Mesenchymal stem cell (in vitro differentiated cells and primary cell): ENCODE measurements around the gene PLAAT1.

Experiments
- DNase-seq: peaks from one replicate; pipeline ENCODE4 v3.0.0-alpha.2; 2013
- H2AFZ ChIP-seq: one replicate; pipeline ENCODE4 v1.6.1; 2013; ENCODE audit warnings: low read depth, mild to moderate bottlenecking, control low read depth, inconsistent platforms, low read length, moderate library complexity
- H2AK5ac ChIP-seq: 2 replicates; pipeline ENCODE4 v1.6.1; 2013; ENCODE audit warnings: low read length, moderate library complexity, mild to moderate bottlenecking, inconsistent platforms; ENCODE audit not compliant: severe bottlenecking
- H2BK120ac ChIP-seq: one replicate; pipeline ENCODE4 v1.6.1; 2013; ENCODE audit warnings: low read depth, mild to moderate bottlenecking, inconsistent platforms, low read length, moderate library complexity
- H2BK12ac ChIP-seq, 2 experiments: one replicate each; pipeline ENCODE4 v1.6.1; 2013; ENCODE audit warnings: inconsistent platforms in 2 of 2, low read length in 2 of 2, mild to moderate bottlenecking in 2 of 2, moderate library complexity in 2 of 2, control low read depth in 1 of 2
- H2BK15ac ChIP-seq: one replicate; pipeline ENCODE4 v1.6.1; 2013; ENCODE audit warnings: mild to moderate bottlenecking, low read depth, inconsistent platforms; ENCODE audit not compliant: poor library complexity, severe bottlenecking
- H2BK5ac ChIP-seq: 2 replicates; pipeline ENCODE4 v1.6.1; 2013; ENCODE audit warnings: low read depth, mild to moderate bottlenecking, low read length, control low read depth, inconsistent platforms; ENCODE audit not compliant: poor library complexity, severe bottlenecking
- H3K14ac ChIP-seq, 2 experiments: one replicate each; pipeline ENCODE4 v1.6.1; 2013; ENCODE audit warnings: inconsistent platforms in 2 of 2, low read length in 2 of 2, control low read depth in 1 of 2, mild to moderate bottlenecking in 1 of 2, moderate library complexity in 1 of 2
- H3K18ac ChIP-seq, 2 experiments: one replicate each; pipeline ENCODE4 v1.6.1; 2013; ENCODE audit warnings: inconsistent platforms in 2 of 2, low read length in 2 of 2, control low read depth in 1 of 2, low read depth in 1 of 2, mild to moderate bottlenecking in 1 of 2
- H3K23ac ChIP-seq, 2 experiments: one replicate each; pipeline ENCODE4 v1.6.1; 2013; ENCODE audit warnings: inconsistent platforms in 2 of 2, low read length in 2 of 2, mild to moderate bottlenecking in 2 of 2, moderate library complexity in 2 of 2, control low read depth in 1 of 2
- H3K27ac ChIP-seq: 2 replicates; pipeline ENCODE4 v1.5.1; 2013; ENCODE audit warnings: mild to moderate bottlenecking, moderate library complexity, low read length, control low read depth, inconsistent platforms; ENCODE audit not compliant: poor library complexity, severe bottlenecking
- H3K27me3 ChIP-seq, 2 experiments: 2 replicates each; pipeline versions ENCODE4 v1.6.1 to v1.7.0; 2013; ENCODE audit warnings: low read length in 2 of 2, mild to moderate bottlenecking in 2 of 2, moderate library complexity in 2 of 2, control low read depth in 1 of 2, inconsistent platforms in 1 of 2; ENCODE audit not compliant: control insufficient read depth in 1 of 2, insufficient read depth in 1 of 2
- H3K36me3 ChIP-seq, 2 experiments: 2 replicates each; pipeline versions ENCODE4 v1.6.1 to v1.7.0; 2013; ENCODE audit warnings: low read length in 2 of 2, control low read depth in 1 of 2, inconsistent platforms in 1 of 2, low read depth in 1 of 2, mild to moderate bottlenecking in 1 of 2; ENCODE audit not compliant: insufficient read depth in 2 of 2, control insufficient read depth in 1 of 2
- H3K4ac ChIP-seq, 2 experiments: one replicate each; pipeline ENCODE4 v1.6.1; 2013; ENCODE audit warnings: inconsistent platforms in 2 of 2, low read length in 2 of 2, mild to moderate bottlenecking in 2 of 2, moderate library complexity in 2 of 2, control low read depth in 1 of 2, low read depth in 1 of 2
- H3K4me1 ChIP-seq: 2 replicates; pipeline ENCODE4 v1.6.1; 2013; ENCODE audit warnings: low read depth, low read length, control low read depth; ENCODE audit not compliant: control insufficient read depth, insufficient read depth
- H3K4me2 ChIP-seq: 2 replicates; pipeline ENCODE4 v1.6.1; 2013; ENCODE audit warnings: low read length, mild to moderate bottlenecking, inconsistent platforms; ENCODE audit not compliant: poor library complexity, severe bottlenecking
- H3K4me3 ChIP-seq, 2 experiments: 2 replicates each; pipeline versions ENCODE4 v1.5.1 to v1.7.0; 2013; ENCODE audit warnings: low read length in 2 of 2, mild to moderate bottlenecking in 2 of 2, control low read depth in 1 of 2, low read depth in 1 of 2; ENCODE audit not compliant: insufficient read depth in 1 of 2
- H3K79me1 ChIP-seq: replicated peaks from 2 replicates; pipeline ENCODE4 v1.6.1; 2013; ENCODE audit warnings: mild to moderate bottlenecking, control low read depth, low read length, inconsistent platforms; ENCODE audit not compliant: poor library complexity, severe bottlenecking
- H3K9ac ChIP-seq: 2 replicates; pipeline ENCODE4 v1.7.0; 2013; ENCODE audit warnings: mild to moderate bottlenecking, low read length, moderate library complexity
- H3K9me3 ChIP-seq: 2 replicates; pipeline ENCODE4 v1.7.0; 2013; ENCODE audit warnings: mild to moderate bottlenecking, low read length; ENCODE audit not compliant: control insufficient read depth
- H4K8ac ChIP-seq: one replicate; pipeline ENCODE4 v1.6.1; 2013; ENCODE audit warnings: inconsistent platforms, mild to moderate bottlenecking, low read length, moderate library complexity
- H4K91ac ChIP-seq: one replicate; pipeline ENCODE4 v1.6.1; 2013; ENCODE audit warnings: mild to moderate bottlenecking, low read length, inconsistent platforms
- WGBS: methylation state at CpG from one replicate; pipeline ENCODE4 v1.1.7; 2013; ENCODE audit warnings: mixed read lengths; 5-methylcytosine and 5-hydroxymethylcytosine counted together

PLAAT1 gene

DNA sequence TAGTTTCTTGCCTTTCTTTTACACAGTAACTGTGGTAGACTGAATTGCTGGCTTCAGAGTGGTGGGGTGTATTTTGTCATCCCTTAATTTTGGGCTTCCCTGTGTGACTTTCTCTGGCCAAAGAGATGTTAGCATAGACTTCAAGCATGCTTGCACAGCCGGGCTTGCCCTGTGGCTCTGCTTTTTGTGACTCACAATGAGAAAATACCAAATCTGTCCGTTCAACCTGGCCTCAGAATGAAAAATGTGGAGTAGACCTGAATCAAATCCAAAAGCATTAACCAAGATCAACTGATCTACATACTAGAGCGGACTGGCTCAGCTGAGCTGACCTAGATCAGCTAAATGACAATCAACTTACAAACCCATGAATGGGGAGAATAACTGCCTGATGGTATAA is 51.4 kb downstream of the PLAAT1 start:
- DNase-seq: no peak
- 47% methylated on average over 2 of the region's 3 CpGs for WGBS
- Histone ChIP-seq H3K14ac (no peak overlapping the region), H2BK5ac (no peak overlapping the region), H3K79me1 (no peaks in the 10 kb centered on the region), H2BK15ac (no peak overlapping the region), H3K23ac (no peak overlapping the region), H3K27ac (no peak overlapping the region), H2AK5ac (no peak overlapping the region), H3K4me1 (no peaks in the 10 kb centered on the region), H3K4me3 (no peak overlapping the region), H3K4me2 (no peak overlapping the region), H2BK12ac (no peak overlapping the region), H3K36me3 (no peaks in the 10 kb centered on the region), H3K18ac (no peak overlapping the region), H4K91ac (no peak overlapping the region), H3K9me3 (peaks cover 28% of the 10 kb centered on the region), H2BK120ac (no peak overlapping the region), H4K8ac (no peak overlapping the region), H3K4ac (no peak overlapping the region), H3K9ac (no peak overlapping the region), H3K27me3 (no peaks in the 10 kb centered on the region), H2AFZ (no peak overlapping the region)

DNA sequence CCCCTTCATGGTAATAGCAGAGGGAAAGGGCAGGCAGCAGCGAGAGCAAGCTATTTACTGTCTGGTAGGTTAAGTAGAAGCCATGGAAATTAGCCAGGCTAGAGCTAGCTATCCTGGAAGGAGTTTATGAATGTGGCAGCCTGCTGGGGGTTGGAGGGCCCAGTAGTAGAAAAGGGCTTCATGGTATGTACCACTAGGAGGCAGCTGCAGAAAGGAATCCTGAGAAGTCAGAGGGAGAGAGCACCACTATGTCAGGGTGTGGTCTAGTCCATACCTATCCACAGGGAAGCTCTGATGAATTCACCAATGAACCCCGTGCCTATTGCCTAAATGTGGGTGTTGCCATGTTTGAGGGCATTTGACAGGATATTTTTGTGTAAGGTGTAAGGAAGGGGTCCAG is 55.0 kb downstream of the PLAAT1 start:
- no peak overlapping the region for H2BK12ac ChIP-seq
- no peak overlapping the region for H3K23ac ChIP-seq
- no peak overlapping the region for H2BK15ac ChIP-seq
- 61% methylated on average over 2 of the region's 2 CpGs for WGBS
- H3K4me1 ChIP-seq: no peaks in the 10 kb centered on the region
- H4K8ac ChIP-seq: no peak overlapping the region
- H2AK5ac ChIP-seq: no peak overlapping the region
- H3K4ac ChIP-seq: no peak overlapping the region
- H3K79me1 ChIP-seq: no peaks in the 10 kb centered on the region
- H3K9ac ChIP-seq: no peak overlapping the region
- H2BK5ac ChIP-seq: no peak overlapping the region
- no peaks in the 10 kb centered on the region for H3K27me3 ChIP-seq
- H3K27ac ChIP-seq: no peak overlapping the region
- H3K18ac ChIP-seq: no peak overlapping the region
- H2BK120ac ChIP-seq: no peak overlapping the region
- H2AFZ ChIP-seq: no peak overlapping the region
- peaks cover 23% of the 10 kb centered on the region for H3K9me3 ChIP-seq
- no peak overlapping the region for H3K14ac ChIP-seq
- DNase-seq: no peak
- no peak overlapping the region for H3K4me3 ChIP-seq
- no peak overlapping the region for H3K4me2 ChIP-seq
- no peaks in the 10 kb centered on the region for H3K36me3 ChIP-seq
- no peak overlapping the region for H4K91ac ChIP-seq

DNA sequence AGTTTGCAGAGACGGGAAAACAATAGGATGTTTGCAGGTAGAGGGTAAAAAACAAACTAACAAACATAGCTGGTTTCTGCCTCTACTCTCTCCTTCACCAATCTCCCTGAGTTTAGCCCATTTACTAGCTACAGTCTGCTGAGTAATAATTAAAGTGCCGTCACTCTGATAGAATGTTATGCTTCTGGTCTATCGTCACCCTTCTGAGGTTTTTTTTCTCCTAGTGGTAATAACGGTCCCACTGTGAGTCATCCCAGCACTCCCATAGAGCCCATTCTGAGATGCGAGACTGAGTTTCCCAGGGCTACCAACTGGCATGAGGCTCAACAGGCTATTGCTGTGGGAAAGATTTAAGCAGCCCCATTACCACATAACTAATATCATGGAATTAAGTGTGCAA is 56.4 kb downstream of the PLAAT1 start:
- no peak overlapping the region for H3K23ac ChIP-seq
- H2BK5ac ChIP-seq: no peak overlapping the region
- H3K4me2 ChIP-seq: no peak overlapping the region
- no peak overlapping the region for H3K4me3 ChIP-seq
- no peak overlapping the region for H3K14ac ChIP-seq
- no peak overlapping the region for H3K18ac ChIP-seq
- no peaks in the 10 kb centered on the region for H3K79me1 ChIP-seq
- H2AK5ac ChIP-seq: no peak overlapping the region
- H4K8ac ChIP-seq: no peak overlapping the region
- no peaks in the 10 kb centered on the region for H3K27me3 ChIP-seq
- H2BK15ac ChIP-seq: no peak overlapping the region
- H2AFZ ChIP-seq: no peak overlapping the region
- H2BK120ac ChIP-seq: no peak overlapping the region
- peaks cover 20% of the 10 kb centered on the region for H3K9me3 ChIP-seq
- WGBS: 74% methylated on average over 4 of the region's 5 CpGs
- H4K91ac ChIP-seq: no peak overlapping the region
- H3K36me3 ChIP-seq: no peaks in the 10 kb centered on the region
- no peak overlapping the region for H3K27ac ChIP-seq
- no peaks in the 10 kb centered on the region for H3K4me1 ChIP-seq
- no peak for DNase-seq
- no peak overlapping the region for H3K9ac ChIP-seq
- H3K4ac ChIP-seq: no peak overlapping the region
- H2BK12ac ChIP-seq: no peak overlapping the region

DNA sequence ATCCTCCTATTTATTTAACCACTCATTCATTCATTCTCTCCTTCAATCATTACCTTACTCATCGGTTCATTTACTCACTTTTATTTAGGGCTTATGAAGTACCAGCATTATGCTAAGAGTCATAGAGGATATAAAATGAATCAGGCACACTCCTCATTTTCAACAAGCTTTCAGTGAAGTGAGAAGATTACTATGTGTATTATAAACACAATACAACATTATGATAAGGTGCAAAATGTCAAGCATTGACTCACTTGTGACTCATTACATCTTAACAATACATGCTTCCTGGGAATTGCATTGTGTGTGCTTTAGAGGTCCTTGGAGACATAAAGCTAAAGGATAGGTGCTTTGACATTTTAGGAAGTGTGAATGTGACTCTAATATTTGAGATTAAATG is 60.4 kb downstream of the PLAAT1 start:
- Histone ChIP-seq H3K9me3 (peaks cover 4% of the 10 kb centered on the region), H3K4me1 (no peaks in the 10 kb centered on the region), H2BK120ac (no peak overlapping the region), H3K36me3 (no peaks in the 10 kb centered on the region), H3K4me2 (no peak overlapping the region), H2BK15ac (no peak overlapping the region), H2AFZ (no peak overlapping the region), H3K27me3 (no peaks in the 10 kb centered on the region), H3K14ac (no peak overlapping the region), H2BK5ac (no peak overlapping the region), H3K18ac (no peak overlapping the region), H3K23ac (no peak overlapping the region), H4K91ac (no peak overlapping the region), H4K8ac (no peak overlapping the region), H3K4ac (no peak overlapping the region), H3K79me1 (no peaks in the 10 kb centered on the region), H3K9ac (no peak overlapping the region), H3K4me3 (no peak overlapping the region), H2AK5ac (no peak overlapping the region), H3K27ac (no peak overlapping the region), H2BK12ac (no peak overlapping the region)
- DNase-seq: no peak
- WGBS: no CpG with 5 or more reads among the region's 1 CpG
